A549 treated with GW870086 at 1 μM for 4 hours (cell line): ENCODE measurements around the gene DZIP3. TPM values are rescaled to one million over a fixed set of nuclear protein-coding genes. Genes with fewer than 3 reads are reported as not detected.

Experiments
- total RNA-seq: library from RNA; stranded (reverse); fragments of 200-300 nt; extraction: Qiagen RNA extraction; gene quantifications from 5 replicates; pipeline ENCODE4 v1.2.3, GENCODE V29; 2022; ENCODE audit warnings: low read depth

Gene DZIP3
- 2.9 to 4.1 TPM (median 3.8 TPM) in 5 replicates for total RNA-seq

GRCh38 chr3:108589081-108589997, at the start of gene DZIP3, which contains the start of gene CIP2A:
Gene DZIP3 (plus strand): TSS chr3:108589722. CDS start chr3:108605407, 15,685 bp downstream.
Gene CIP2A (minus strand): TSS chr3:108589438. CDS start chr3:108589375, 63 bp downstream.

Other genes with a start within 250 kb of the DZIP3 start
- 0.08 to 0.16 TPM (median 0.15 TPM) in 5 replicates for gene MYH15, start 79.1 kb upstream of the DZIP3 start, total RNA-seq
- 13.3 to 24.0 TPM (median 20.8 TPM) in 5 replicates for gene CIP2A, start 284 bp upstream of the DZIP3 start, total RNA-seq
- not detected in 5 replicates for gene RETNLB, start 167.7 kb downstream of the DZIP3 start, total RNA-seq
- gene TRAT1, start 233.1 kb downstream of the DZIP3 start, total RNA-seq = not detected in 5 replicates